Measurements from ENCODE around the gene CDC42BPG. TPM values are rescaled to one million over a fixed set of nuclear protein-coding genes. Genes with fewer than 3 reads are reported as not detected.

Gene CDC42BPG
- total RNA-seq, 1 experiment from 2014 or later: 21.6 TPM

GRCh38 chr11:64829536-64830251 lies 14.8 kb downstream of the CDC42BPG start:
- TF ChIP-seq SMAD3 (CRISPR knock-in tag; IDR thresholded peaks at IDR 0.05; ENCODE audit: borderline replicate concordance) (no peak), AR (CRISPR knock-in tag; IDR thresholded peaks at IDR 0.05) (no peak), NR3C1 (CRISPR knock-in tag; conservative IDR thresholded peaks at IDR 0.05; ENCODE audit: low read depth) (no peak), TEAD4 (CRISPR knock-in tag; IDR thresholded peaks at IDR 0.05) (no peak), OVOL2 (CRISPR knock-in tag; IDR thresholded peaks at IDR 0.05; ENCODE audit: borderline replicate concordance) (no peak), ATF2 (CRISPR knock-in tag; IDR thresholded peaks at IDR 0.05; ENCODE audit: borderline replicate concordance, low read depth) (no peak), JAZF1 (CRISPR knock-in tag; IDR thresholded peaks at IDR 0.05) (no peak), TEAD1 (CRISPR knock-in tag; IDR thresholded peaks at IDR 0.05) (no peak), IRF1 (CRISPR knock-in tag; IDR thresholded peaks at IDR 0.05) (no peak), ESRRA (CRISPR knock-in tag; IDR thresholded peaks at IDR 0.05; ENCODE audit: borderline replicate concordance) (no peak), ZNF512 (CRISPR knock-in tag; IDR thresholded peaks at IDR 0.05; ENCODE audit: borderline replicate concordance) (no peak)
- TF ChIP-seq, protein P1, sequence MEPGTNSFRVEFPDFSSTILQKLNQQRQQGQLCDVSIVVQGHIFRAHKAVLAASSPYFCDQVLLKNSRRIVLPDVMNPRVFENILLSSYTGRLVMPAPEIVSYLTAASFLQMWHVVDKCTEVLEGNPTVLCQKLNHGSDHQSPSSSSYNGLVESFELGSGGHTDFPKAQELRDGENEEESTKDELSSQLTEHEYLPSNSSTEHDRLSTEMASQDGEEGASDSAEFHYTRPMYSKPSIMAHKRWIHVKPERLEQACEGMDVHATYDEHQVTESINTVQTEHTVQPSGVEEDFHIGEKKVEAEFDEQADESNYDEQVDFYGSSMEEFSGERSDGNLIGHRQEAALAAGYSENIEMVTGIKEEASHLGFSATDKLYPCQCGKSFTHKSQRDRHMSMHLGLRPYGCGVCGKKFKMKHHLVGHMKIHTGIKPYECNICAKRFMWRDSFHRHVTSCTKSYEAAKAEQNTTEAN (CRISPR knock-in tag; IDR thresholded peaks at IDR 0.05): no peak
- ChIA-PET CTCF (interaction anchor here (0.9 to 1.1 kb wide), 4 partner anchors 26 to 249 kb away, joined by 3 to 7 read pairs (median 3); no protein-coding TSS in a partner anchor), POLR2A (no interaction called here)
- Mint-ChIP-seq H3K9me3 (no peaks in the 10 kb centered on the region), H3K4me1 (no peaks in the 10 kb centered on the region), H3K4me3 (no peak overlapping the region), H3K27me3 (ENCODE audit: low read depth) (no peaks in the 10 kb centered on the region), H3K36me3 (peaks cover 8% of the 10 kb centered on the region; the same call in 1 of the 2 replicates), H3K27ac (no peak overlapping the region)
- ATAC-seq (no peak), DNase-seq (ENCODE audit: low spot score) (no peak)

GRCh38 chr11:64827451-64827839 lies 17.0 kb downstream of the CDC42BPG start:
- CTCF ChIA-PET: interaction anchor here (1.2 to 1.8 kb wide), 3 partner anchors 15 to 139 kb away, joined by 4 to 5 read pairs (median 5); no protein-coding TSS in a partner anchor
- no peak overlapping the region for H3K4me3 Mint-ChIP-seq
- no peak overlapping the region for H3K27ac Mint-ChIP-seq
- POLR2A ChIA-PET: no interaction called here
- H3K36me3 Mint-ChIP-seq: peaks cover 8% of the 10 kb centered on the region; the same call in 1 of the 2 replicates
- DNase-seq (ENCODE audit: low spot score): no peak
- no peaks in the 10 kb centered on the region for H3K9me3 Mint-ChIP-seq
- no peak for ATAC-seq
- no peaks in the 10 kb centered on the region for H3K4me1 Mint-ChIP-seq
- no peaks in the 10 kb centered on the region for H3K27me3 Mint-ChIP-seq (ENCODE audit: low read depth)
- TF ChIP-seq OVOL2 (CRISPR knock-in tag; IDR thresholded peaks at IDR 0.05; ENCODE audit: borderline replicate concordance): no peak
- TF ChIP-seq, protein P2, sequence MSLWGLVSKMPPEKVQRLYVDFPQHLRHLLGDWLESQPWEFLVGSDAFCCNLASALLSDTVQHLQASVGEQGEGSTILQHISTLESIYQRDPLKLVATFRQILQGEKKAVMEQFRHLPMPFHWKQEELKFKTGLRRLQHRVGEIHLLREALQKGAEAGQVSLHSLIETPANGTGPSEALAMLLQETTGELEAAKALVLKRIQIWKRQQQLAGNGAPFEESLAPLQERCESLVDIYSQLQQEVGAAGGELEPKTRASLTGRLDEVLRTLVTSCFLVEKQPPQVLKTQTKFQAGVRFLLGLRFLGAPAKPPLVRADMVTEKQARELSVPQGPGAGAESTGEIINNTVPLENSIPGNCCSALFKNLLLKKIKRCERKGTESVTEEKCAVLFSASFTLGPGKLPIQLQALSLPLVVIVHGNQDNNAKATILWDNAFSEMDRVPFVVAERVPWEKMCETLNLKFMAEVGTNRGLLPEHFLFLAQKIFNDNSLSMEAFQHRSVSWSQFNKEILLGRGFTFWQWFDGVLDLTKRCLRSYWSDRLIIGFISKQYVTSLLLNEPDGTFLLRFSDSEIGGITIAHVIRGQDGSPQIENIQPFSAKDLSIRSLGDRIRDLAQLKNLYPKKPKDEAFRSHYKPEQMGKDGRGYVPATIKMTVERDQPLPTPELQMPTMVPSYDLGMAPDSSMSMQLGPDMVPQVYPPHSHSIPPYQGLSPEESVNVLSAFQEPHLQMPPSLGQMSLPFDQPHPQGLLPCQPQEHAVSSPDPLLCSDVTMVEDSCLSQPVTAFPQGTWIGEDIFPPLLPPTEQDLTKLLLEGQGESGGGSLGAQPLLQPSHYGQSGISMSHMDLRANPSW (CRISPR knock-in tag; conservative IDR thresholded peaks at IDR 0.05; ENCODE audit: low read depth): no peak
- TF ChIP-seq FOXJ3 (CRISPR knock-in tag; IDR thresholded peaks at IDR 0.05; ENCODE audit: borderline replicate concordance): no peak
- no peak for TF ChIP-seq E2F5 (CRISPR knock-in tag; IDR thresholded peaks at IDR 0.05)
- no peak for TF ChIP-seq ELF4 (CRISPR knock-in tag; IDR thresholded peaks at IDR 0.05; ENCODE audit: low read depth)
- no peak for TF ChIP-seq ATF1 (CRISPR knock-in tag; IDR thresholded peaks at IDR 0.05)
- TF ChIP-seq, protein P3, sequence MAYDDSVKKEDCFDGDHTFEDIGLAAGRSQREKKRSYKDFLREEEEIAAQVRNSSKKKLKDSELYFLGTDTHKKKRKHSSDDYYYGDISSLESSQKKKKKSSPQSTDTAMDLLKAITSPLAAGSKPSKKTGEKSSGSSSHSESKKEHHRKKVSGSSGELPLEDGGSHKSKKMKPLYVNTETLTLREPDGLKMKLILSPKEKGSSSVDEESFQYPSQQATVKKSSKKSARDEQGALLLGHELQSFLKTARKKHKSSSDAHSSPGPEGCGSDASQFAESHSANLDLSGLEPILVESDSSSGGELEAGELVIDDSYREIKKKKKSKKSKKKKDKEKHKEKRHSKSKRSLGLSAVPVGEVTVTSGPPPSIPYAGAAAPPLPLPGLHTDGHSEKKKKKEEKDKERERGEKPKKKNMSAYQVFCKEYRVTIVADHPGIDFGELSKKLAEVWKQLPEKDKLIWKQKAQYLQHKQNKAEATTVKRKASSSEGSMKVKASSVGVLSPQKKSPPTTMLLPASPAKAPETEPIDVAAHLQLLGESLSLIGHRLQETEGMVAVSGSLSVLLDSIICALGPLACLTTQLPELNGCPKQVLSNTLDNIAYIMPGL (CRISPR knock-in tag; IDR thresholded peaks at IDR 0.05): no peak
- TF ChIP-seq ZNF138 (CRISPR knock-in tag; conservative IDR thresholded peaks at IDR 0.05): no peak
